Prostate gland (tissue), 2 donors: ENCODE data around the gene PIGM.

Experiments used
- POLR2A ChIP-seq: fragments of 450-650 bp; IDR thresholded peaks from one replicate; pipeline ENCODE4 v1.6.1; 2016; ENCODE audit warnings: antibody characterized with exemption, mild to moderate bottlenecking
- POLR2AphosphoS5 ChIP-seq: sonication (generic); formaldehyde crosslinking; IDR thresholded peaks from one replicate; pipeline ENCODE4 v1.6.1; 2017; ENCODE audit warnings: antibody characterized with exemption
- TF ChIP-seq, protein P1 (sequence below), 4 experiments: fragments of 200-600 bp in 2 of 4; fragments of 450-650 bp in 2 of 4; sonication (generic) in 2 of 4; IDR thresholded peaks; 1 replicate in 3 of 4; 2 replicates in 1 of 4; pipeline ENCODE4 v1.5.1; 2016 to 2019; ENCODE audit warnings: antibody characterized with exemption in 4 of 4, mild to moderate bottlenecking in 2 of 4, moderate library complexity in 2 of 4

DNA sequence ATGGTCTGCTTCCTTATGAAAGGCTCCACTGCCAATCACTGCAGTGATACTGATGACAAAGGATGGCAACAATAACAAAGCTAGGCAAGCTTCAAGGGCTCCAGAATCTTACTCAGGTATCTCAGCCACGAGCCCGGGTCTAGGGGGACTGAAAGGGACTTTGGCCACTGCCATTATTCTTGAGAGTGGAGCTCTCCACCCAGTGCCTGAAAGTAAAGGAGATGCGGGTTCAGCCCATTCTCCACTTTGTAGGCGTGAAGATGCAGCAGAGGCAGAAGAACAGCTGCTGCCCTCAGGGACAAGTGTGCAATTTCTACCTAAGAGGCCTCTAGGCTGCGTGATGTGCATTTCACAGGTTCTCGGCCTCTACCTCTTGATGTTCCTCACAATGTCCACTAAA, 46.3 kb downstream of the PIGM start:
- TF ChIP-seq POLR2AphosphoS5, result no peak
- TF ChIP-seq, protein P1, sequence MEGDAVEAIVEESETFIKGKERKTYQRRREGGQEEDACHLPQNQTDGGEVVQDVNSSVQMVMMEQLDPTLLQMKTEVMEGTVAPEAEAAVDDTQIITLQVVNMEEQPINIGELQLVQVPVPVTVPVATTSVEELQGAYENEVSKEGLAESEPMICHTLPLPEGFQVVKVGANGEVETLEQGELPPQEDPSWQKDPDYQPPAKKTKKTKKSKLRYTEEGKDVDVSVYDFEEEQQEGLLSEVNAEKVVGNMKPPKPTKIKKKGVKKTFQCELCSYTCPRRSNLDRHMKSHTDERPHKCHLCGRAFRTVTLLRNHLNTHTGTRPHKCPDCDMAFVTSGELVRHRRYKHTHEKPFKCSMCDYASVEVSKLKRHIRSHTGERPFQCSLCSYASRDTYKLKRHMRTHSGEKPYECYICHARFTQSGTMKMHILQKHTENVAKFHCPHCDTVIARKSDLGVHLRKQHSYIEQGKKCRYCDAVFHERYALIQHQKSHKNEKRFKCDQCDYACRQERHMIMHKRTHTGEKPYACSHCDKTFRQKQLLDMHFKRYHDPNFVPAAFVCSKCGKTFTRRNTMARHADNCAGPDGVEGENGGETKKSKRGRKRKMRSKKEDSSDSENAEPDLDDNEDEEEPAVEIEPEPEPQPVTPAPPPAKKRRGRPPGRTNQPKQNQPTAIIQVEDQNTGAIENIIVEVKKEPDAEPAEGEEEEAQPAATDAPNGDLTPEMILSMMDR (IDR thresholded peaks at IDR 0.05), result no peak
- no peak for TF ChIP-seq POLR2A
